ENCODE data around the gene SC5D. TPM values are rescaled to one million over a fixed set of nuclear protein-coding genes. Genes with fewer than 3 reads are reported as not detected.

The SC5D gene
- polyA plus RNA-seq, 4 donors: 46.4 to 82.8 (median 57.1) TPM

DNA sequence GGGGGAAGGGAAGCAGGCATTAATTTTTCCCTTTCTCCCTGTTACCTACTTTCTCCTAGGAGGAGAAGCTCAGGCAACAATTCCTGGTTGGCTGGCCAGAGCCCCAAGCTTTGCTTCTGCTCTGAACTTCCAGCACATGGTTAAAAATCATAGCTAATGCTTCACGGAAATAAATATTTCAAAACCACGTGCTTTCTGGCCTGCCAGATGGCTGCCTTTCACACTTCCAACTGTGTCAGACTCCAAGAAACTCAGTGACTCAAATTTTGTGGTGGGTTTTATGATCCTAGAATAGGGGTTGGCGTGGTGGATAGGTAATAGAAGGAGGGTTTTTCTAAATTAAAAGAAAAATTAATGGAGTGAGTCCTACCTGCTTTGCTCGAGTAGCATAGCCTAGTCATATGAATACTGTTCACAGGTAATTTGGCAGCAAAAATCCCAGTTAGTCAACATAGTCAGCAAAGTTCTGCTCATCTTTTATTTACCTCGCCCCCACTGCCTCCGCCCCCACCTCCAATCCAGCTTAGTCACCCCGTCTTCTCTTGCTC, 58.6 kb downstream of the SC5D start:
- DNase-seq (ENCODE audit: low read depth in 4 of 4, low spot score in 3 of 4): no peak

- no peak for DNase-seq (ENCODE audit: low read depth in 4 of 4, low spot score in 3 of 4)
Measured at GRCh38 chr11:121352251-121352891, 59.8 kb downstream of the SC5D start.

DNA sequence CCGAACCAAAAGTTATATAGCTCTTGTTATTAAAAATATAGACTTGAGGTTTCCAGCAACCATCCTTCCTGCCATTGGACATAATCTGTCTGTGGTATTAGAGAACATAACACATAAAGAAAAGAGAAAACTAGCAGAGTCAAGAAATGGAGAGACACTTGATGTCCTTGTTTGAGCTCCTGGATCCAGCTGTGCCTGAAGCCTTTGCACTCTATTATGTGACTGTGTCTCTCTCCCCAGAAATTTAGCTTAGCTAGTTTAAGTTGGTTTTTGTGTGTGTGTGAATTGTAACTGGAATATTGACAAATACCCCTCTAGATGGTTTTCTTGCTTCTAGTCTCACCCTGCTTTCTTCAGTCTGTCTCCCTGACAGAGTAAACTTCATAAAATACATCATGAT, 61.6 kb downstream of the SC5D start:
- DNase-seq (ENCODE audit: low read depth in 4 of 4, low spot score in 3 of 4): no peak

DNA sequence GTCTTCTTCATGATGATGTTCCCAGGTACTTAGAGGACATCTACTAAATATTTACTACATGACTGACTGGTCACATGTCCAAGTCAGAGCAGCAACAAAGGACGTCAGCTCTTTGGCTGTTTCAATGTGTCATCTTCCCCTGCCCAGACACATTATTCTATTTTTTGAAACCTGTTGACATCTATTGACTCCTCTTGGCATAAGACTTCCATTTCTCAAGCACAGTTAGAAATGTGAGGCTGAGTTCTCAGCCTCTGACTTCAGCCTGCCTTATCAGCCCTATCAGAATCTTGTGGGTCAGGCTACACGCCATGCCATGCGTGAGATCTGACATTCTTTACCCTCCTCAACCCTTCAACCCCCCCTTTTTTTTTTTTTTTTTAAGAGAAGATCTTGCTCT, 63.8 kb downstream of the SC5D start:
- no peak for DNase-seq (ENCODE audit: low read depth in 4 of 4, low spot score in 3 of 4)

Other genes starting within 250 kb of the SC5D start
- 1 to 10 TPM; 1.7 to 2.5 (median 2.1) TPM for gene TECTA, start 191.5 kb upstream of the SC5D start, polyA plus RNA-seq (ENCODE audit: insufficient read length in 4 of 4)
- gene SORL1, start 159.5 kb downstream of the SC5D start, polyA plus RNA-seq (ENCODE audit: insufficient read length in 4 of 4): 10 to 100 TPM in 3 of 4 donors, 1 to 10 TPM in 1; 3.6 to 57.3 (median 37.8) TPM